ENCODE measurements around the gene PPP4R3A. TPM values are rescaled to one million over a fixed set of nuclear protein-coding genes. Genes with fewer than 3 reads are reported as not detected.
"Not testable (repeated sequence)": the region's sequence is repeated elsewhere in the genome, so short reads cannot be mapped to it uniquely, and the experiment has no call there.

Gene PPP4R3A
- total and polyA plus RNA-seq, 2 donors (not counting 1 experiment from before 2014, with no cell fraction given): 40.3 to 88.0 TPM

- Histone ChIP-seq H3K4me3 (replicated peaks in 1 of 4; ENCODE audit: control extremely low read depth in 1 of 4, insufficient read depth in 1 of 4, low read depth in 3 of 4, low read length in 4 of 4) (no peak overlapping the region), H3K79me2 (ENCODE audit: control insufficient read depth, insufficient read depth, low read length) (no peaks in the 10 kb centered on the region), H3K4me1 (ENCODE audit: control insufficient read depth, extremely low read depth, insufficient read depth, low read length) (no peaks in the 10 kb centered on the region), H3K9ac (ENCODE audit: insufficient read depth, low read length) (no peak overlapping the region), H3K9me3 (ENCODE audit: control insufficient read depth, insufficient read depth, low read depth, low read length) (no peaks in the 10 kb centered on the region), H4K20me1 (ENCODE audit: control insufficient read depth, extremely low read depth, insufficient read depth, low read length) (no peaks in the 10 kb centered on the region), H3K27me3 (ENCODE audit: control insufficient read depth, insufficient read depth, low read length) (no peaks in the 10 kb centered on the region), H3K4me2 (ENCODE audit: extremely low read depth, insufficient read depth, low read length) (no peak overlapping the region), H3K27ac (ENCODE audit: insufficient read depth, low read length) (no peak overlapping the region), H2AFZ (ENCODE audit: low read length) (no peak overlapping the region), H3K36me3 (ENCODE audit: control insufficient read depth, insufficient read depth, low read length) (no peaks in the 10 kb centered on the region)
- TF ChIP-seq EZH2 (IDR thresholded peaks at IDR 0.05; ENCODE audit: low read length, missing control alignments) (no peak), CTCF (conservative IDR thresholded peaks at IDR 0.05 in 1 of 2, IDR thresholded peaks at IDR 0.05 in 1 of 2; ENCODE audit: low read depth in 1 of 2, low read length in 2 of 2) (no peak)
- DNase-seq (ENCODE audit: low read depth in 2 of 2): no peak
Observed at GRCh38 chr14:91536327-91536726, 26.2 kb upstream of the PPP4R3A start.

GRCh38 chr14:91534059-91534458 is 23.9 kb upstream of the PPP4R3A start:
- H3K9ac ChIP-seq (ENCODE audit: insufficient read depth, low read length); H4K20me1 ChIP-seq (ENCODE audit: control insufficient read depth, extremely low read depth, insufficient read depth, low read length); H3K9me3 ChIP-seq (ENCODE audit: control insufficient read depth, insufficient read depth, low read depth, low read length); H3K4me1 ChIP-seq (ENCODE audit: control insufficient read depth, extremely low read depth, insufficient read depth, low read length); H3K27me3 ChIP-seq (ENCODE audit: control insufficient read depth, insufficient read depth, low read length); H3K36me3 ChIP-seq (ENCODE audit: control insufficient read depth, insufficient read depth, low read length); DNase-seq (ENCODE audit: low read depth in 2 of 2); H3K79me2 ChIP-seq (ENCODE audit: control insufficient read depth, insufficient read depth, low read length); H2AFZ ChIP-seq (ENCODE audit: low read length); H3K4me3 ChIP-seq (replicated peaks in 1 of 4; ENCODE audit: control extremely low read depth in 1 of 4, insufficient read depth in 1 of 4, low read depth in 3 of 4, low read length in 4 of 4); H3K4me2 ChIP-seq (ENCODE audit: extremely low read depth, insufficient read depth, low read length); H3K27ac ChIP-seq (ENCODE audit: insufficient read depth, low read length): not testable (repeated sequence)

GRCh38 chr14:91533623-91534022 is 23.5 kb upstream of the PPP4R3A start:
- no peaks in the 10 kb centered on the region for H4K20me1 ChIP-seq (ENCODE audit: control insufficient read depth, extremely low read depth, insufficient read depth, low read length)
- no peak overlapping the region for H3K9ac ChIP-seq (ENCODE audit: insufficient read depth, low read length)
- H2AFZ ChIP-seq (ENCODE audit: low read length): no peak overlapping the region
- H3K4me3 ChIP-seq (replicated peaks in 1 of 4; ENCODE audit: control extremely low read depth in 1 of 4, insufficient read depth in 1 of 4, low read depth in 3 of 4, low read length in 4 of 4): no peak overlapping the region
- TF ChIP-seq EZH2 (IDR thresholded peaks at IDR 0.05; ENCODE audit: low read length, missing control alignments) (no peak), CTCF (conservative IDR thresholded peaks at IDR 0.05 in 1 of 2, IDR thresholded peaks at IDR 0.05 in 1 of 2; ENCODE audit: low read depth in 1 of 2, low read length in 2 of 2) (no peak)
- H3K79me2 ChIP-seq (ENCODE audit: control insufficient read depth, insufficient read depth, low read length): no peaks in the 10 kb centered on the region
- DNase-seq (ENCODE audit: low read depth in 2 of 2): no peak
- H3K27ac ChIP-seq (ENCODE audit: insufficient read depth, low read length): no peak overlapping the region
- H3K36me3 ChIP-seq (ENCODE audit: control insufficient read depth, insufficient read depth, low read length): no peaks in the 10 kb centered on the region
- no peak overlapping the region for H3K4me2 ChIP-seq (ENCODE audit: extremely low read depth, insufficient read depth, low read length)
- H3K27me3 ChIP-seq (ENCODE audit: control insufficient read depth, insufficient read depth, low read length): no peaks in the 10 kb centered on the region
- H3K9me3 ChIP-seq (ENCODE audit: control insufficient read depth, insufficient read depth, low read depth, low read length): no peaks in the 10 kb centered on the region
- no peaks in the 10 kb centered on the region for H3K4me1 ChIP-seq (ENCODE audit: control insufficient read depth, extremely low read depth, insufficient read depth, low read length)
